WTC11 (cell line): ENCODE results near the gene TMEM259. TPM values are rescaled to one million over a fixed set of nuclear protein-coding genes. Genes with fewer than 3 reads are reported as not detected.

Experiments used
- ATAC-seq: fragments of 200-7000 bp; cut with Tn5 transposase; 2 replicates; pipeline ENCODE4 v1.10.0; 2021; ENCODE audit warnings: mild to moderate bottlenecking, moderate library complexity
- CTCF ChIA-PET: fragments of 300-600 bp; sonication (Branson Sonifier 250); formaldehyde crosslinking; loops from one replicate; lab custom pipeline; 2021; ENCODE audit warnings: antibody characterized with exemption; lab: Charles Lee
- POLR2A ChIA-PET: fragments of 350-600 bp; sonication (Branson Sonifier 250); formaldehyde crosslinking; loops from one replicate; lab custom pipeline; 2021; ENCODE audit warnings: antibody characterized with exemption; lab: Charles Lee
- DNase-seq: peaks from one replicate; pipeline ENCODE4 v3.0.0; 2021; ENCODE audit warnings: low spot score
- H3K27ac Mint-ChIP-seq: 2 replicates; pipeline ENCODE4 v1.8.0; 2021; ENCODE audit warnings: mixed read lengths
- H3K27me3 Mint-ChIP-seq: 2 replicates; pipeline ENCODE4 v1.8.0; 2021; ENCODE audit warnings: low read depth, mild to moderate bottlenecking, moderate library complexity, mixed read lengths
- H3K36me3 Mint-ChIP-seq: 2 replicates; pipeline ENCODE4 v1.8.0; 2021; ENCODE audit warnings: mixed read lengths
- H3K4me1 Mint-ChIP-seq: 2 replicates; pipeline ENCODE4 v1.8.0; 2022; ENCODE audit warnings: mixed read lengths
- H3K4me3 Mint-ChIP-seq: 2 replicates; pipeline ENCODE4 v1.8.0; 2021; ENCODE audit warnings: mild to moderate bottlenecking, moderate library complexity, mixed read lengths
- H3K9me3 Mint-ChIP-seq: 2 replicates; pipeline ENCODE4 v1.8.0; 2021; ENCODE audit warnings: mixed read lengths
- CBFB ChIP-seq: sonication (generic); formaldehyde crosslinking; IDR thresholded peaks from 2 replicates; pipeline ENCODE4 v1.8.1; 2022; ENCODE audit warnings: mild to moderate bottlenecking, low read depth, missing genetic modification reagents
- CREM ChIP-seq: sonication (generic); formaldehyde crosslinking; IDR thresholded peaks from 2 replicates; pipeline ENCODE4 v1.8.1; 2022; ENCODE audit warnings: mild to moderate bottlenecking, missing genetic modification reagents, moderate library complexity
- GTF2I ChIP-seq: fragments of 250-450 bp; sonication (Bioruptor Pico); conservative IDR thresholded peaks from 2 replicates; pipeline ENCODE4 v1.4.0; 2021; ENCODE audit warnings: mild to moderate bottlenecking
- NFYB ChIP-seq: sonication (generic); formaldehyde crosslinking; conservative IDR thresholded peaks from 2 replicates; pipeline ENCODE4 v1.8.0; 2022; ENCODE audit warnings: low read depth, missing genetic modification reagents
- NR2C2 ChIP-seq: sonication (generic); formaldehyde crosslinking; IDR thresholded peaks from 2 replicates; pipeline ENCODE4 v1.8.0; 2022; ENCODE audit warnings: mild to moderate bottlenecking, missing genetic modification reagents
- RELA ChIP-seq: sonication (generic); formaldehyde crosslinking; IDR thresholded peaks from 2 replicates; pipeline ENCODE4 v1.8.1; 2022; ENCODE audit warnings: missing genetic modification reagents, mild to moderate bottlenecking, borderline replicate concordance
- SMAD3 ChIP-seq: sonication (generic); formaldehyde crosslinking; IDR thresholded peaks from 2 replicates; pipeline ENCODE4 v1.8.0; 2022; ENCODE audit warnings: missing genetic modification reagents, mild to moderate bottlenecking, borderline replicate concordance
- TP53 ChIP-seq: sonication (generic); formaldehyde crosslinking; IDR thresholded peaks from 2 replicates; pipeline ENCODE4 v1.8.1; 2023; ENCODE audit warnings: mild to moderate bottlenecking, missing genetic modification reagents
- ZBTB21 ChIP-seq: sonication (generic); formaldehyde crosslinking; IDR thresholded peaks from 2 replicates; pipeline ENCODE4 v1.8.1; 2023; ENCODE audit warnings: mild to moderate bottlenecking, missing genetic modification reagents, borderline replicate concordance
- ZNF138 ChIP-seq: sonication (generic); formaldehyde crosslinking; conservative IDR thresholded peaks from 2 replicates; pipeline ENCODE4 v1.8.1; 2022; ENCODE audit warnings: mild to moderate bottlenecking, moderate library complexity, missing genetic modification reagents
- ZNF219 ChIP-seq: sonication (generic); formaldehyde crosslinking; IDR thresholded peaks from 2 replicates; pipeline ENCODE4 v1.8.0; 2023; ENCODE audit warnings: missing genetic modification reagents, mild to moderate bottlenecking, borderline replicate concordance
- ZNF232 ChIP-seq: sonication (generic); formaldehyde crosslinking; IDR thresholded peaks from 2 replicates; pipeline ENCODE4 v1.8.0; 2022; ENCODE audit warnings: mild to moderate bottlenecking, missing genetic modification reagents
- ZNF671 ChIP-seq: fragments of 250-450 bp; sonication (Bioruptor Pico); IDR thresholded peaks from 2 replicates; pipeline ENCODE4 v1.8.0; 2021; ENCODE audit warnings: mild to moderate bottlenecking
- total RNA-seq: library from RNA; stranded (reverse); gene quantifications from 3 replicates; pipeline ENCODE4 v1.2.3, GENCODE V29; 2021
- TF ChIP-seq, protein P1 (sequence below): fragments of 250-450 bp; sonication (Bioruptor Pico); IDR thresholded peaks from 2 replicates; pipeline ENCODE4 v1.8.0; 2021; ENCODE audit warnings: mild to moderate bottlenecking
- TF ChIP-seq, protein P2 (sequence below): sonication (generic); formaldehyde crosslinking; IDR thresholded peaks from 2 replicates; pipeline ENCODE4 v1.8.1; 2023; ENCODE audit warnings: mild to moderate bottlenecking, missing genetic modification reagents
- TF ChIP-seq, protein P3 (sequence below): fragments of 250-450 bp; sonication (Bioruptor Pico); conservative IDR thresholded peaks from 2 replicates; pipeline ENCODE4 v1.9.0; 2021; ENCODE audit warnings: mild to moderate bottlenecking
- TF ChIP-seq, protein P4 (sequence below): sonication (generic); formaldehyde crosslinking; IDR thresholded peaks from 2 replicates; pipeline ENCODE4 v1.8.0; 2023; ENCODE audit warnings: mild to moderate bottlenecking, missing genetic modification reagents

Gene TMEM259
- total RNA-seq, 1 experiment from 2014 or later: 202 TPM

DNA sequence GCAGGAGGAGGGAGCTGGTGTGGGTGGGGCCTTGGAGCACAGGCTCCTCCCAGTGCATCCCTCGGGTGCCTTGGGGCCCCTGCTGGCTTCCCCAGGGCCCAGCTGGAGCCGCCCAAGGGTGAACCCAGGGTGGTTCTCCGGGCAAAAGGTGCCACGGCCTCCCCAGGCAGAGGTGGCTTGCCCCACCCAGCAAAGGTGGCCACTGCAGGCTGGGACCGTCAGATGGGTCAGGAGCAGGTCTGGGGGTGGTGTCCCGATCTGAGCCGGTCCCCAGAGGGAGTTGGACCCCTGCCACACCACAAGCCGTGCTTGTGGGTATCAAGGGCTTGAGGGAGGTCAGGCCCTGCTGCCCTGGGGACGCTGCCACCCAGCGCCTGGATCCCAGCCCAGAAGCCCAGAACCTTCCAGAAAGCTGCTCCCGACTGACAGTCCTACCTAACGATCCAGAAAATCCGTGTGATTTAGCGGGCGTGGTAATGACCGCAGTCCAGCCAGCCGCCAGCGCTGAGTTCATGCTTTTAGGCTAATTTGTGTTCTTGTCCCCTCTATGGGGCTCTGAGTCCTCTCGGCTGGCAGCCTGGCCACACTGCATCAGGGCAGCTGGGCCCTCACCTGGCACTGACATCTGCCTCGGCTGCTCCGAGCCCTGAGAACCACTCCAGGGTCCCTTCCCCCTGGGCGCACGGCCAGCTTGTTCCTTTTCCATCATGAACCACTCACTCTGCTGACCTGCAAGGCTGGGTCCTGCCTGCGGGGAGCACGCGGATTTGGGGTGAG, 25.7 kb downstream of the TMEM259 start (continued):
- TF ChIP-seq NFYB (CRISPR knock-in tag) (no peak), NR2C2 (CRISPR knock-in tag) (no peak), GTF2I (CRISPR knock-in tag) (no peak), CBFB (CRISPR knock-in tag) (no peak), ZBTB21 (no peak), ZNF219 (no peak), SMAD3 (CRISPR knock-in tag) (no peak), TP53 (CRISPR knock-in tag) (no peak)
- TF ChIP-seq, protein P1, sequence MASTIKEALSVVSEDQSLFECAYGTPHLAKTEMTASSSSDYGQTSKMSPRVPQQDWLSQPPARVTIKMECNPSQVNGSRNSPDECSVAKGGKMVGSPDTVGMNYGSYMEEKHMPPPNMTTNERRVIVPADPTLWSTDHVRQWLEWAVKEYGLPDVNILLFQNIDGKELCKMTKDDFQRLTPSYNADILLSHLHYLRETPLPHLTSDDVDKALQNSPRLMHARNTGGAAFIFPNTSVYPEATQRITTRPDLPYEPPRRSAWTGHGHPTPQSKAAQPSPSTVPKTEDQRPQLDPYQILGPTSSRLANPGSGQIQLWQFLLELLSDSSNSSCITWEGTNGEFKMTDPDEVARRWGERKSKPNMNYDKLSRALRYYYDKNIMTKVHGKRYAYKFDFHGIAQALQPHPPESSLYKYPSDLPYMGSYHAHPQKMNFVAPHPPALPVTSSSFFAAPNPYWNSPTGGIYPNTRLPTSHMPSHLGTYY (CRISPR knock-in tag): no peak
- TF ChIP-seq, protein P2, sequence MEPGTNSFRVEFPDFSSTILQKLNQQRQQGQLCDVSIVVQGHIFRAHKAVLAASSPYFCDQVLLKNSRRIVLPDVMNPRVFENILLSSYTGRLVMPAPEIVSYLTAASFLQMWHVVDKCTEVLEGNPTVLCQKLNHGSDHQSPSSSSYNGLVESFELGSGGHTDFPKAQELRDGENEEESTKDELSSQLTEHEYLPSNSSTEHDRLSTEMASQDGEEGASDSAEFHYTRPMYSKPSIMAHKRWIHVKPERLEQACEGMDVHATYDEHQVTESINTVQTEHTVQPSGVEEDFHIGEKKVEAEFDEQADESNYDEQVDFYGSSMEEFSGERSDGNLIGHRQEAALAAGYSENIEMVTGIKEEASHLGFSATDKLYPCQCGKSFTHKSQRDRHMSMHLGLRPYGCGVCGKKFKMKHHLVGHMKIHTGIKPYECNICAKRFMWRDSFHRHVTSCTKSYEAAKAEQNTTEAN (CRISPR knock-in tag): no peak
- TF ChIP-seq, all 79 proteins: peak for 0

DNA sequence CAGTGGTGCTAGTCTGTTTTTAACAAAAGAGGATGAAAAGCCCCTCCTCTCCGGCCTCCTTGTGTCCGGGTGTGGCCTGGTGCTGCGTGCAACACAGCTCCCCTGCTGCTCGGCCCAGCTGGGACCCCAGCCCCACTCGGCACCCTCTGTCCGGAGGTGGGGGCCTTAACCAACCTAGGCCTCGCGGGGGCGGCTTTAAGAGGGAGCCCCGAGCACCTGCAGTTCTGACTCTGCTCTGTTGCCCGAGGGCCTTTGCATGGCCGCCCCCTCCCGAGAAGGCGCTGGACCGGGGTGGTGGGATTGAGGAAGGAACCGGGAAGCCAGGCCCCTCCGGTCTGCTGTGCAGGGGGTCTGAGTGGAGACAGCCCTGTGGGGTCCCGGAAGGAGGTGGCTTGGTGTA, 26.4 kb downstream of the TMEM259 start:
- Mint-ChIP-seq H3K4me3 (no peak overlapping the region), H3K4me1 (peaks cover 5% of the 10 kb centered on the region; the same call in 1 of the 2 replicates), H3K27me3 (peaks cover 30% of the 10 kb centered on the region), H3K27ac (no peak overlapping the region), H3K9me3 (no peaks in the 10 kb centered on the region), H3K36me3 (peaks cover 8% of the 10 kb centered on the region)
- no peak for TF ChIP-seq RELA (CRISPR knock-in tag)
- TF ChIP-seq ZNF138 (CRISPR knock-in tag): no peak
- TF ChIP-seq, protein P3, sequence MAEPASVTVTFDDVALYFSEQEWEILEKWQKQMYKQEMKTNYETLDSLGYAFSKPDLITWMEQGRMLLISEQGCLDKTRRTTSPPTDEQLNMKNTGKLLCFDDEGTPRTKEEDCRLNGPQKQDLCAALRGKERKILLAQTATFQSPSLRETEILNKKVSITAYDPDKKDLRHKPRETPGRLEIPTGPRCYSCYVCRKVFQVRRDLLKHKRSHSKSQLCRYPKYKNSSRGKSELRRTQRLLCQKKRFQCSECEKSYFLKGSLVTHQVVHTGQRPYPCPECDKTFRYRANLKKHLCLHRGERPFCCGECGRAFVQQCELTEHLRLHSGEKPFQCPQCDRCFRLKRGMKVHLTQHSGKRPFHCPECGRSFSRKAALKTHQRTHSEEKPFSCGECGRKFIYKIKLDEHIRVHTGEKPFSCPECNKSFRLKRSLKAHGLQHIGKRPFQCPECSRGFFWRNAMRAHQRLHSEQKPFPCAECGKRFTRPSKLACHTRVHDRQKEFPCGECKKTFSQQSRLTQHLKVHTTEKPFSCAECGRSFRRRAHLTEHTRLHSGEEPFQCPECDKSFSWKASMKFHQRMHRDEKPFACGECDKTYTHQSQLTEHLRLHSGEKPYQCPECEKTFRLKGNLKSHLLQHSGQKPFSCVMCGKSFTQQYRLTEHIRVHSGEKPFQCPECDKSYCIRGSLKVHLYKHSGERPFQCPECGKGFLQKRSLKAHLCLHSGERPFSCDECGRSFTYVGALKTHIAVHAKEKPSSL (CRISPR knock-in tag): no peak
- TF ChIP-seq ZNF232 (CRISPR knock-in tag): no peak
- TF ChIP-seq ZNF671: no peak
- TF ChIP-seq, protein P4, sequence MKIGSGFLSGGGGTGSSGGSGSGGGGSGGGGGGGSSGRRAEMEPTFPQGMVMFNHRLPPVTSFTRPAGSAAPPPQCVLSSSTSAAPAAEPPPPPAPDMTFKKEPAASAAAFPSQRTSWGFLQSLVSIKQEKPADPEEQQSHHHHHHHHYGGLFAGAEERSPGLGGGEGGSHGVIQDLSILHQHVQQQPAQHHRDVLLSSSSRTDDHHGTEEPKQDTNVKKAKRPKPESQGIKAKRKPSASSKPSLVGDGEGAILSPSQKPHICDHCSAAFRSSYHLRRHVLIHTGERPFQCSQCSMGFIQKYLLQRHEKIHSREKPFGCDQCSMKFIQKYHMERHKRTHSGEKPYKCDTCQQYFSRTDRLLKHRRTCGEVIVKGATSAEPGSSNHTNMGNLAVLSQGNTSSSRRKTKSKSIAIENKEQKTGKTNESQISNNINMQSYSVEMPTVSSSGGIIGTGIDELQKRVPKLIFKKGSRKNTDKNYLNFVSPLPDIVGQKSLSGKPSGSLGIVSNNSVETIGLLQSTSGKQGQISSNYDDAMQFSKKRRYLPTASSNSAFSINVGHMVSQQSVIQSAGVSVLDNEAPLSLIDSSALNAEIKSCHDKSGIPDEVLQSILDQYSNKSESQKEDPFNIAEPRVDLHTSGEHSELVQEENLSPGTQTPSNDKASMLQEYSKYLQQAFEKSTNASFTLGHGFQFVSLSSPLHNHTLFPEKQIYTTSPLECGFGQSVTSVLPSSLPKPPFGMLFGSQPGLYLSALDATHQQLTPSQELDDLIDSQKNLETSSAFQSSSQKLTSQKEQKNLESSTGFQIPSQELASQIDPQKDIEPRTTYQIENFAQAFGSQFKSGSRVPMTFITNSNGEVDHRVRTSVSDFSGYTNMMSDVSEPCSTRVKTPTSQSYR (CRISPR knock-in tag): no peak
- no peak for TF ChIP-seq CREM
- ChIA-PET POLR2A (interaction anchor here (1.0 kb wide), 1 partner anchor 33 kb away, joined by 3 read pairs; no protein-coding TSS in a partner anchor), CTCF (interaction anchor here (1.8 to 4.0 kb wide), 3 partner anchors 10 to 250 kb away, joined by 4 to 20 read pairs (median 10); partner anchors contain the start of gene WDR18)
- no peak for DNase-seq
- ATAC-seq: no peak
